IgD-negative memory B cell (primary cell): Measurements from ENCODE around the gene CACNG5. TPM values are rescaled to one million over a fixed set of nuclear protein-coding genes. Genes with fewer than 3 reads are reported as not detected.
"Not testable (repeated sequence)": the region's sequence is repeated elsewhere in the genome, so short reads cannot be mapped to it uniquely, and the experiment has no call there.

Experiments used
- H3K27ac Mint-ChIP-seq, 3 donors: one replicate each; pipeline ENCODE4 v1.8.0; 2020 to 2022; ENCODE audit warnings: mild to moderate bottlenecking in 3 of 3, mixed read lengths in 3 of 3, moderate library complexity in 1 of 3
- H3K27me3 Mint-ChIP-seq: one replicate; pipeline ENCODE4 v1.8.0; 2021; ENCODE audit warnings: mixed read lengths
- H3K36me3 Mint-ChIP-seq: one replicate; pipeline ENCODE4 v1.8.0; 2020; ENCODE audit warnings: mild to moderate bottlenecking, mixed read lengths
- H3K4me1 Mint-ChIP-seq, 3 donors: one replicate each; pipeline ENCODE4 v1.8.0; 2020 to 2022; ENCODE audit warnings: mixed read lengths in 3 of 3, mild to moderate bottlenecking in 1 of 3
- H3K4me3 Mint-ChIP-seq, 4 donors: one replicate each; pipeline ENCODE4 v1.8.0; 2020 to 2022; ENCODE audit warnings: mild to moderate bottlenecking in 4 of 4, mixed read lengths in 4 of 4, moderate library complexity in 3 of 4
- H3K9me3 Mint-ChIP-seq, 3 donors: one replicate each; pipeline ENCODE4 v1.8.0; 2020 to 2021; ENCODE audit warnings: mixed read lengths in 3 of 3, mild to moderate bottlenecking in 1 of 3
- polyA plus RNA-seq: library from polyadenylated mRNA; unstranded; fragments of 300-500 nt; fragmentation: Illumina TruSeq; gene quantifications from one replicate; pipeline ENCODE4 v1.2.3, GENCODE V29; 2021

CACNG5 gene
- polyA plus RNA-seq, 1 donor from 2014 or later = not detected

DNA sequence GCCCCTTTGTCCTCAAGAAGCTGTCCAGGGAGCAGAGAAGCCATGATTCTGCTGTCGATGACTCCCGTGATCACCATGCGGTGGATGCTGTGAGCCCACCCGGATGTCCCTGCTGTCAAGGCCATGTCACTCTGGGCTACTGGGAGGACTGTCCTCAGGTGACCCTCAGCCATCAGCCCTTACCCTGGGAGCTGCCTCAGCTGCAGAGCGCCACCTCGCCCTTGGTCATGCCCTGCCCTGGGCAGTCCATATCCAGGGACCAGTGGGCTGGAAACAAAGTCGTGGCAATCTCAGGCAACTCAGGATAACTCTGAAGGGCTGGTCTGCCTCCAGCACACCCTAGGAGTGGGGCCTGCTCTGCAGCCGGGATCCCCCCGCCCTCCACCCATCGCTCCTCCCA lies 63.6 kb downstream of the CACNG5 start:
- Mint-ChIP-seq H3K36me3 (peaks cover 2% of the 10 kb centered on the region), H3K27ac (no peak overlapping the region), H3K27me3 (no peaks in the 10 kb centered on the region), H3K9me3 (peaks cover 0 to 2% (median 0%) of the 10 kb centered on the region in 3 donors), H3K4me3 (no peak overlapping the region), H3K4me1 (no peaks in the 10 kb centered on the region)

DNA sequence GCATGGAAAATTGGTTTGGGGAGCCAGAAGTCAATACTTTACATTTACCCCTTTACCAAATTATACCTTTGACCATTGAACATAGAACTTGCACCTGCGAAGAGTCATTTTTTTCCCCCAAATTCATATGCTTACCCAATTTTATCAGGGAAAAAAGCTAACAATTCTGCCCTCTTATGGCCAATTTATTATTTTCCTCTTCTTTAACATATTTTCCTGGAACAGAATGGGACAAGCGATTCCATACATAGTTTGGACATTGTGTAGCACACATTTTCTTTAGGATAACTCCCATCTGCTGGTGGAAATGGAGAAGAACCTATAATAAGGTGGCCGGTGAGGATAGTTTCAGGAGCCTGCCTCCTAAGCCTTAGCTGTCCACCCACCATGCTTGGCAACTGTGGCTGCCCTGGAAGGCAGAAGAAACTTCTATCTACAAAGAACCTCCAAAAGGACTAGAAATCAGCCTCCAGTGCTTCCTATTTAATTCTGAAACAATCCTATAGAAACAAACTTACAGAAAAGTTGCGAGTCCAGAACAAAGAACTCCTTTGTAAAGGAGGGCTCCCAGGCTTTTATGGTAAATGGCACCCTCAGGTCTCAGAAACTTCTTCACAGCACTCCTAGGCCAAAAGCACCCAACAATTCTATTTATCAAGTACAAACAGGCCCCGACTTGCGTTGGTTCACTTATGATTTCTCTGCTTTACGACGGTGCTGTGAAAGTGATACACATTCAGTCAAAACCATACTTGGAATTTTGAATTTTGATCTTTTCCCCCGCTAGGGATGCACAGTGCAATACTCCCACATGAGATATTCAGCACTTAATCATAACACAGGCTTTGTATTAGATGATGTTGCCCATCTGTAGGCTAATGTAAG lies 65.5 kb downstream of the CACNG5 start:
- peaks cover 4% of the 10 kb centered on the region for H3K36me3 Mint-ChIP-seq
- no peak overlapping the region for H3K4me3 Mint-ChIP-seq
- H3K27ac Mint-ChIP-seq = no peak overlapping the region
- H3K4me1 Mint-ChIP-seq = no peaks in the 10 kb centered on the region
- no peaks in the 10 kb centered on the region for H3K9me3 Mint-ChIP-seq
- peaks cover 3% of the 10 kb centered on the region for H3K27me3 Mint-ChIP-seq

DNA sequence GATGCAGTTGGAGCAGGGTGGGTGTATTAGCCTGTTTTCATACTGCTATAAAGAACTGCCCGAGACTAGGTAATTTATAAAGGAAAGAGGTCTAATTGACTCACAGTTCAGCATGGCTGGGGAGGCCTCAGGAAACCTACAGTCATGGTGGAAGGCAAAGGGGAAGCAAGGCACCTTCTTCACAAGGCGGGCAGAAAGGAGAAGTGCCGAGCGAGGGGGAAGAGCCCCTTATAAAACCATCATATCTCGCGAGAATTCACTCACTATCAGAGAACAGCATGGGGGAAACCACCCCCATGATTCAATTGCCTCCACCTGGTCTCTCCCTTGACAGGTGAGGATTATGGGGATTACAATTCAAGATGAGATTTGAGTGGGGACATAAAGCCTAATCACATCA lies 68.4 kb downstream of the CACNG5 start:
- not testable (repeated sequence) for H3K27ac Mint-ChIP-seq, H3K36me3 Mint-ChIP-seq, H3K9me3 Mint-ChIP-seq, H3K4me3 Mint-ChIP-seq, H3K4me1 Mint-ChIP-seq, H3K27me3 Mint-ChIP-seq

DNA sequence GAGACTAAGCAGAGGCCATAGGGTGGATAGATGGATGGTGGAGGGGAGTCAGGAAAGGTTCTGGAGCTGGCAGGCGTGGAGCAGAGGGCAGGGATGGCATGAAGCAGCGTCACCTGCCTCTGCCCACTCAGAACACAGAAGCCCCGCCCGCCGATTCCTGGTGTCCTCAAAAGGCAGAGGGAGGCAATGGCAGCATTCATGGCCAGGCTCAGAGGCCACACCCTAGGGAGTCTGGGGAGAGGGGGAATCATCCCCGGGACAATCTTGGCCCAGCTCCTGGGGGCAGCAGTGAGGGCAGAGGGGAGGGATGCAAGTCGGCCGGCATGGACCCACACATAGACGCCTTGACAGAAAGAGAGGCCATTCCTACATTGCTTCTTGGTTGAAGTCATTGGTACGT lies 68.9 kb downstream of the CACNG5 start:
- Mint-ChIP-seq H3K27ac (no peak overlapping the region), H3K36me3 (peaks cover 4% of the 10 kb centered on the region), H3K9me3 (no peaks in the 10 kb centered on the region), H3K4me1 (peaks cover 0 to 2% (median 0%) of the 10 kb centered on the region in 3 donors), H3K4me3 (no peak overlapping the region), H3K27me3 (peaks cover 3% of the 10 kb centered on the region)

DNA sequence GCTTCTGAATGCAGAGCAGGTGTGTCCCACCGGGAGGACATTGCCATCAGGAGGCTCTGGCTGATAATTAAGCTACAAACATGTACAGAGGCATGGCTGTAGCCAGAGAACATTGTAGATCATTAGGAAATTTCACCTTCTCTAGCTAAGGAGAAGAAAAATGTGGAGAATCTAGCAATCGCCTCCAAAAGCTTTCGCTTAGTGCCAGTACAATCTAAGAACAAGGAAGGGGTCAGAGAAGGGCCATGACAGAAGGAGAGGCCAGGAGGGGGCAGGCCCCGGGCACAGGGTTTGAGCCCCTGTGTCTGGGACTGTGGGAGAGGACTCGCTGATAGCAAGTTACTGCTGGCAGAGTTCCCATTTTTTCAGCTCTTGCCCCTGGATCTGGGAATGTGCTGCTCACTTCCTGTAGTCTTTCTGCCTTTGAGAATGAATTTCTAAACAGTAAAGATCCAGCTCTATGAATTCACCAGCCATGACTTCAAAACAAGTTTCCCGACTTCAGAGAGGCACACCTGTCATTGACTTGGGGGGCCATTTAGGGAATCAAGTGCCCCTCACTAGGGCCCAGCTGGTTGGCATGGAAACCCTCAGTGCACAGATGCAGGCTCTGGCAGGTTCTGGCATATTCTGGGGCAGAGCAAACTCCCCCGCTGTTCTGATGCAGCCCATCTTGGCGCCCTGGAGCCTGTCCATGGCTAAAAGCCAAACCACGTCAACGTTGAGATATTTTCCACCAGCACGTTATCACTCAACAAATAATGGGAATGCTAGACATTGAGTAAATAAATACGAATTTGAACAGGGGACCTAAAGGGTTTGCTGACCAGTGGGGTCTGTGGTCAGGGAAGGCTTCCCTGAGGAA lies 70.1 kb downstream of the CACNG5 start:
- Mint-ChIP-seq H3K9me3 (no peaks in the 10 kb centered on the region), H3K27ac (peak overlapping the region in 1 of 3 donors; percentile 83), H3K4me1 (peaks cover 0 to 2% (median 0%) of the 10 kb centered on the region in 3 donors), H3K4me3 (peak overlapping the region in 1 of 4 donors; percentile 37), H3K36me3 (peaks cover 2% of the 10 kb centered on the region), H3K27me3 (peaks cover 3% of the 10 kb centered on the region)

DNA sequence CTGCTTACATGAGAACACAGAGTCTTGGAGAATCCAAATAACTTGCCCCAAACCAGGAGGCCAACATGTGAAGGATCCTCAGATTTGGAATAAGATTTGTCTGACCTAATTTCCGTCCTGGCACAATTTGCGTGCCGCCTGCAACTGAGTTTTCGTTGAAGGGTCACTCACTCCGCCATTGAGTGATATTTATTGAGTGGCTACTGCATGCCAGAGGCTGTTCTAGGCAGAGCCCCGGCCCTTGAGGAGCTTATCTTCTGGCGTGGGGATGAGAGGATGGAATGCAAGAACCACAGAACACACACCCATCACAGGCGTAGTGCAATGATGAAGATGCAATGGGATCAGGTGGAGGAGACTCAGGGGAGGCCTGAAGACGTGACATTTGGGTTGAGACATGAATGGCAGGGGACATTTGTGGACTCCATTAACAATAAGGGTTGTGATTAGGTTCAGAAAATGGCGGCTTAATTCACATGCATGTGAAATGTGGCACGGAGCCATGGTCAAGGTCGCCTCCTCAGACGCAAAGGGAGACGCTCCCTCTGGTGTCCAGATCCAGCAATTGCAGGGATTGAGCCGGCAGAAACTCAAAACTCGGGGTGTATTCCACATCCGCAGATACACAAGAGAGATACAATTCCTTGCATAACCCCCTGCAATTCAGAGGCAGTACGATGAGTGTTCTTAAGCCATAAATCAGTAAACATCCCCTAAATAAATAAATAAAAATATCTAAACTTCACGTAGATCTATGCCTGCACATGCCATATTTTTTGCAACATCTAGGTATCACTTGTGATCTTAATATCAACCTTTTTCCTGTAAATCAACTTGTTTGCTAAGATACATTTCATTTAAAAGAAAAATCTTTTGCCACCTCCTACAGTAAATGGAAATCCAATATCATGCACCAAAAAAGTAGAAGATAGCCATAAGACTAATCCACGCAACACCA lies 71.7 kb downstream of the CACNG5 start:
- no peaks in the 10 kb centered on the region for H3K9me3 Mint-ChIP-seq
- no peak overlapping the region for H3K4me3 Mint-ChIP-seq

GRCh38 chr17:66909804-66910373 lies 75.0 kb downstream of the CACNG5 start:
- Mint-ChIP-seq H3K4me3 (no peak overlapping the region), H3K27ac (no peak overlapping the region), H3K4me1 (peaks cover 0 to 2% (median 0%) of the 10 kb centered on the region in 3 donors), H3K36me3 (no peaks in the 10 kb centered on the region), H3K27me3 (peaks cover 9% of the 10 kb centered on the region), H3K9me3 (no peaks in the 10 kb centered on the region)

More for the DNA sequence above, 71.7 kb downstream of the CACNG5 start:
- H3K27ac Mint-ChIP-seq = no peak overlapping the region
- H3K4me1 Mint-ChIP-seq = peaks cover 0 to 2% (median 0%) of the 10 kb centered on the region in 3 donors
- H3K36me3 Mint-ChIP-seq = peaks cover 2% of the 10 kb centered on the region
- peaks cover 3% of the 10 kb centered on the region for H3K27me3 Mint-ChIP-seq

DNA sequence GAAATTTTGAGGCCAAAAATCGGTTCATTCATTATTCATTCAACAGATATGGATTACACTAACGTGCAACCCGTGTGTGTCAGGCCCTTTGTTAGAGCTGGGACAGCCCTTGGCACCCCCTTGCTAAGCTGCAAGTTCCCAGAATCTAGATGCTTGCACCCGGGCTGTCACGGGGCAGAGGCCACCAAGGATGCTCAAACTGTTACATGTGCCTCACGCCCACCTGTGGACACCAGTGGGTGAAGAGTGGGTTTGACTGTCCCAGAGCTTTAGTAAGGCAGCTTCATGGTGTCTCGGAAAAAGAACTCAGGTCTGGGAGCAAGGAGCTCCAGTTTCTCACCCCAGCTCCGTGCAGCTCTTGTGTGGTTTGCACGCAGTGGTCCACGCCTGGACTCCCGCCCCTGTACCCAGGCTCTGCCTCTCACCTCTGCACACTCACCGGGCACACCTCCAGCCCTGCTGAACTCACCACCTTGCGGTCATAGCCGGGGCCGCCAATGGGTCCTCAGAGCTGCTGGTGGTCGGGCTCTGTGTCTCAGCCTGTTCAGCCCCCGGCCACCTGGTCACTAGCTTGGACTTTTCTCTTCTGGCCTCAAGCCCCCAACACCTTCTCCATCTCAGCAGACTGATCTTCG lies 75.9 kb downstream of the CACNG5 start:
- Mint-ChIP-seq H3K4me1 (peaks cover 0 to 3% (median 2%) of the 10 kb centered on the region in 3 donors), H3K27me3 (peaks cover 10% of the 10 kb centered on the region), H3K27ac (no peak overlapping the region), H3K9me3 (no peaks in the 10 kb centered on the region), H3K4me3 (no peak overlapping the region), H3K36me3 (no peaks in the 10 kb centered on the region)

- Mint-ChIP-seq H3K27me3 (peaks cover 14% of the 10 kb centered on the region), H3K36me3 (no peaks in the 10 kb centered on the region), H3K4me3 (no peak overlapping the region), H3K27ac (no peak overlapping the region), H3K9me3 (peaks cover 0 to 5% (median 1%) of the 10 kb centered on the region in 3 donors), H3K4me1 (peaks cover 0 to 3% (median 0%) of the 10 kb centered on the region in 3 donors)
Observed at GRCh38 chr17:66915204-66915611, 80.3 kb downstream of the CACNG5 start.

DNA sequence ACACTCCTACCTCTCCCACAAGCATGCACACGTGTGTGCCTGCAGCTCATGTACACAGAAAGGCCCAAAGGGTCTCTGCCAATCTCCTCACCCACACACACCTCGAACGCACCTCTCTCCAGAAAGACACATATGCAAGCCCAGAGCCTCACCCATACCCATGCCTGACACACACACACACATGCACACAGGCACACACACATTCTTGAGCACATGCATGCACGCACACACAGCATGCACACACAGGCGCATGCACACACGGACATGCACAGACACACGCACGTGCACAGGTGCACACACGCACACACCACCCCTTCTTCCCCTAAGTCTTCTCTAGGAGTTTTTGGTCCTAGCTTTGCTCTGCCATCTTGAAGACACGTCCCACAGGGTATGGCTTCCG lies 80.9 kb downstream of the CACNG5 start:
- H3K36me3 Mint-ChIP-seq = no peaks in the 10 kb centered on the region
- peaks cover 0 to 5% (median 3%) of the 10 kb centered on the region in 3 donors for H3K9me3 Mint-ChIP-seq
- H3K27ac Mint-ChIP-seq = no peak overlapping the region
- H3K4me3 Mint-ChIP-seq = no peak overlapping the region
- peaks cover 14% of the 10 kb centered on the region for H3K27me3 Mint-ChIP-seq
- peaks cover 0 to 3% (median 0%) of the 10 kb centered on the region in 3 donors for H3K4me1 Mint-ChIP-seq

GRCh38 chr17:66916946-66917345 lies 82.0 kb downstream of the CACNG5 start:
- Mint-ChIP-seq H3K27ac (no peak overlapping the region), H3K36me3 (no peaks in the 10 kb centered on the region), H3K4me1 (peaks cover 0 to 3% (median 0%) of the 10 kb centered on the region in 3 donors), H3K9me3 (peaks cover 0 to 5% (median 5%) of the 10 kb centered on the region in 3 donors), H3K27me3 (peaks cover 14% of the 10 kb centered on the region), H3K4me3 (no peak overlapping the region)

GRCh38 chr17:66918896-66919295 lies 84.0 kb downstream of the CACNG5 start:
- Mint-ChIP-seq H3K36me3 (no peaks in the 10 kb centered on the region), H3K27ac (no peak overlapping the region), H3K4me1 (peaks cover 0 to 3% (median 0%) of the 10 kb centered on the region in 3 donors), H3K9me3 (peaks cover 0 to 5% (median 5%) of the 10 kb centered on the region in 3 donors), H3K4me3 (peak overlapping the region in 1 of 4 donors; percentile 17), H3K27me3 (peaks cover 9% of the 10 kb centered on the region)

DNA sequence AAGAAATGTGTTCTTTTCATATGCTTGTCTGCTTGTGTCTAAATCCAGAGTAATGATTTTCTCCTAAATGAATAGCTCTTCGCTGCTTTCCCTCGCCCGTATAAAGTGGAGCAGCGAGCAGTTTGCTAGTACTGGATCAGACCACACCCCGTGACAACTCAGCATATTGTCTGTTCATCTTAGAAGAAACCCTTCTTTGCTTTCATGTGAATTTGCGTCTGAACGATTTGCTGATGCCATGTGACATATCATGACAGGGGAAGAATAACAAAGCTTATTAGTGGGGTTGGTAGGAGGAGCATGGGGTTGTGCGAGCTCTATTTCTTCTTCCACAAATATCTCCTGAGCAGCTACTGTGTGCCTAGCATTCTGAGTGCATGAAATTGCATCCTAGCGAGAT lies 85.5 kb downstream of the CACNG5 start:
- Mint-ChIP-seq H3K27me3 (peaks cover 6% of the 10 kb centered on the region), H3K4me3 (no peak overlapping the region), H3K4me1 (peaks cover 0 to 3% (median 0%) of the 10 kb centered on the region in 3 donors), H3K36me3 (no peaks in the 10 kb centered on the region), H3K27ac (no peak overlapping the region), H3K9me3 (peaks cover 0 to 5% (median 5%) of the 10 kb centered on the region in 3 donors)
